Muscle of leg (tissue), 11 donors: ENCODE results near the gene CDKAL1. TPM values are rescaled to one million over a fixed set of nuclear protein-coding genes. Genes with fewer than 3 reads are reported as not detected.

Experiments
- DNase-seq: peaks from one replicate; pipeline ENCODE4 v3.0.0; 2013
- H3K27ac ChIP-seq: one replicate; pipeline ENCODE4 v1.5.1; 2013; ENCODE audit warnings: mild to moderate bottlenecking, low read length, control low read depth
- H3K27me3 ChIP-seq: one replicate; pipeline ENCODE4 v1.6.1; 2013; ENCODE audit warnings: low read length; ENCODE audit not compliant: control insufficient read depth, insufficient read depth
- H3K36me3 ChIP-seq: one replicate; pipeline ENCODE4 v1.6.1; 2013; ENCODE audit warnings: low read length; ENCODE audit not compliant: control insufficient read depth, insufficient read depth
- H3K4me1 ChIP-seq: one replicate; pipeline ENCODE4 v1.6.1; 2013; ENCODE audit warnings: low read length; ENCODE audit not compliant: control insufficient read depth, insufficient read depth
- H3K4me3 ChIP-seq: one replicate; pipeline ENCODE4 v1.5.1; 2013; ENCODE audit warnings: low read length, control low read depth
- H3K9me3 ChIP-seq: replicated peaks from 2 replicates; pipeline ENCODE4 v1.6.1; 2013; ENCODE audit warnings: low read depth, low read length; ENCODE audit not compliant: control insufficient read depth
- WGBS: methylation state at CpG from one replicate; pipeline ENCODE4 v1.1.5; 2013; ENCODE audit warnings: missing lambda C conversion rate; ENCODE audit not compliant: insufficient coverage; 5-methylcytosine and 5-hydroxymethylcytosine counted together
- polyA plus RNA-seq, 8 donors: library from polyadenylated mRNA; unstranded; fragments of 120-200 nt; gene quantifications; one replicate each; pipeline versions ENCODE4 v1.2.1 to v1.2.3, GENCODE V29; 2013; ENCODE audit warnings: inconsistent platforms in 1 of 8, low replicate concordance in 1 of 8; ENCODE audit not compliant: insufficient read length in 8 of 8, insufficient read depth in 1 of 8
- total RNA-seq: library from RNA; stranded (reverse); fragments of 120-200 nt; gene quantifications from one replicate; pipeline ENCODE4 v1.2.4, GENCODE V29; 2013

The CDKAL1 gene
- total and polyA plus RNA-seq, 9 donors: 11.0 to 23.6 (median 13.0) TPM

DNA sequence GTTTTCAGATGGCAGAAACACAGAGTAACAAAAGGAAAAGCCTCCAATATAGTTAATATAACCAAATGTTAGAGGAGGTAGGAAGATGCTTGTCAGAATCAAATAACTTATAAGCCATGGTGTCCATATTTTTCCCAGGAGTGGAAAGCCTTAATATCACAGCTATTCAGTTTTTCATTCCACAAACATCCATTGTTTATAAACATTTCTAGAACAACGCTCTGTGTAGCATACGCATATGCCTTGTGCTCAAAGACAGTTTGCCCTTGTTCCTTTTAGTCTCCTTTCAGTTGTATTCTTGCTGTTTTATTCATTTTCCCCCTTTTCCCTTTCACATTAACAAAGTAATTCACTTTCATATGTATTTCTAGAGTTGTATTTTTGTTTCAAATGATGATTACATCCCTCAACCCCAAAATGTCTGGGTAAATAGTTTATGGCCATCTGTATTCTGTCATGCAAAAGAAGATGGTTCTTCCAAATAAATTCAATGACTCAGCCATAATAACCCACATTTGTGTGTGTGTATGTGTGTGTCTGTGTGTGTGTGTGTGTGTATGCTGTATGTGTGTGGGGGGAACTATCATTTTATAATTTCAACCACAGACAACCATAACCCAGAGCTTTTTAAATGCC is 603.6 kb downstream of the CDKAL1 start:
- H3K4me3 ChIP-seq: no peak overlapping the region
- H3K27ac ChIP-seq: peak overlapping the region; percentile 42
- WGBS: 80% methylated on average over 1 of the region's 2 CpGs
- no peaks in the 10 kb centered on the region for H3K27me3 ChIP-seq
- no peaks in the 10 kb centered on the region for H3K36me3 ChIP-seq
- H3K4me1 ChIP-seq: peaks cover 10% of the 10 kb centered on the region
- no peaks in the 10 kb centered on the region for H3K9me3 ChIP-seq
- peak; percentile 27 for DNase-seq

DNA sequence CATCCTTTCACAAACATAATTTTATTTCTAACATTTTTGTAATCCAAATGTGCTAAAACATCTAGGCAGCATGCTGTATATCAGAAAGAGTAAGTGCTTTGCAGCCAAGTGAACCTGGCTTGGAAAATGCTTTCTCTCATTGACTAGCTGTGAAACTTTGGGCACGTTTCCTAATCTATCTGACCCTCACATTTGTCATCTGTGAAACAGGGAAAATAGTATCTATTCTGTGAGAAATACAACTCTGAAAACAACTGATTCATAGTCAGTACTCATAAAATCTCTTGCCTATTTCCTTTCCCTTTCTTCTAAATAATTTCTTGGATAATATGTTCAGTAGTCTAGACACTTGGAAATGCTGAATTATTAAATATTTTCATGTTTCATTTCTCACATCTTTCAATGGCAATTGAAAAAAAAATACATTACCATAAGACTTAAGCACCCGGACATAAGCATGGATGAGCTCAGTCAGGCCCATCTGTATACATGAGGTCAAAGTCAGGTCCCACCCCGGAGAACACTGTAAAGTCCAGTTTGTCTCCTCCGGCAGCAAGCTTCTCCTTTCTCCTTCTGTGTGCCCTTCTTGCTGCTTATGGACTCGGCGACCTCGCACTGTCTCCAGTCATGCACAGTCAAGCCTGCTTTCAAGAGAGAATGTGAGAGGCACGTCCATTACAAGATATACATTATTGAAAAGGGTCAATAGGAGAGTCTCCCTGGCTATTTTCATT is 604.2 kb downstream of the CDKAL1 start:
- H3K9me3 ChIP-seq: no peaks in the 10 kb centered on the region
- no peak overlapping the region for H3K4me3 ChIP-seq
- WGBS: 33% methylated on average over 1 of the region's 8 CpGs
- DNase-seq: peak; percentile 81
- peak overlapping the region; percentile 42 for H3K27ac ChIP-seq
- H3K27me3 ChIP-seq: no peaks in the 10 kb centered on the region
- peaks cover 5% of the 10 kb centered on the region for H3K4me1 ChIP-seq
- H3K36me3 ChIP-seq: no peaks in the 10 kb centered on the region

DNA sequence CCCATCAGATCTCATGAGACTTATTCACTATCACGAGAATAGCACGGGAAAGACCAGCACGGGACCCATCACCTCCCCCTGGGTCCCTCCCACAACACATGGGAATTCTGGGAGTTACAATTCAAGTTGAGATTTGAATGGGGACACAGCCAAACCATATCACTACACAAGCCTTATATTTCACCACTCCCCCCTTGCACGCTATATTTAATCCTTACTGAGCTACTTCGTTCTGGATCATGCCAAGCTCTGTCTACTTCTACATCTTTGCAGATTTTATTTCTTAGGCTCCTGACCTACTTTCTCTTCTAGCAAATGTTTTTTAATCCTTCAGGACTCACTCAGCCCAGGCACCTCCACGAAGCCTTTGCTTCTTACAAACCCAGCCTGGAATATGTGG is 606.7 kb downstream of the CDKAL1 start:
- Histone ChIP-seq H3K9me3 (no peaks in the 10 kb centered on the region), H3K4me3 (no peak overlapping the region), H3K36me3 (no peaks in the 10 kb centered on the region), H3K27me3 (no peaks in the 10 kb centered on the region), H3K4me1 (peaks cover 2% of the 10 kb centered on the region), H3K27ac (no peak overlapping the region)
- WGBS: 95% methylated on average over 2 of the region's 6 CpGs
- no peak for DNase-seq

DNA sequence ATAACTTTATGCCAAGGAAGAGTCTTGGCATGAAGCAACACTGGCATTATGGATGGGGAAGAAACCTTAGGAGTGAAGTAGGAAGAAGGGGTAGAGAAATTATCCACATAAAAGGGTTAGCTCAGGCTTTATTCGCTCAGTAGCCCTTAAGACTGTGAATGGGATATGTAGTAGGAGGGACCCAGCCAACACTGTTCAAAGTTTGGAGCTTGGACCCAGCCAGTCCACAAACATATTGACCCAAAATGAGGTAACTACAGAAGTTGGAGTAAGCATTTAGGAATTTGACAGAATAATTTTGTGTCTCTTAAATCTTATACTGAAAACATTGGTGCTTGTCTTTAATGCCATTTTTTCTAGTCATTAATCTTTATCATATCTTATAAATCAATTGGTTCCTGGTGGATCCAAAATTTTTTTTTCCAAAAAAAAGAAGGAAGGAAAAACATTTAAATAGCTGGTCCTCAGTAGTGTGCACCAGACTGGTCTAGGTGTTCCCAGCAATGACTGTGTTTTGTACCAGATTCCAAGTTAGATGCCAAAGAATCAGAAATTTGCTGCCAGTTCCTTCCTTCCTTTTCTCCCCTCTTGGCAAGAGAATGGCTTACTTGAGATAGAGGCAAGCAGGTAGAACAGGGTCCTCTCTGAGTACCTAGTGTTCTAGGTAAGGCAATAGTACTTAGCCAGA is 607.5 kb downstream of the CDKAL1 start:
- WGBS: 100% methylated on average over 1 of the region's 1 CpG
- no peaks in the 10 kb centered on the region for H3K27me3 ChIP-seq
- H3K27ac ChIP-seq: no peak overlapping the region
- DNase-seq: no peak
- no peaks in the 10 kb centered on the region for H3K9me3 ChIP-seq
- H3K4me3 ChIP-seq: no peak overlapping the region
- H3K4me1 ChIP-seq: peaks cover 2% of the 10 kb centered on the region
- no peaks in the 10 kb centered on the region for H3K36me3 ChIP-seq

DNA sequence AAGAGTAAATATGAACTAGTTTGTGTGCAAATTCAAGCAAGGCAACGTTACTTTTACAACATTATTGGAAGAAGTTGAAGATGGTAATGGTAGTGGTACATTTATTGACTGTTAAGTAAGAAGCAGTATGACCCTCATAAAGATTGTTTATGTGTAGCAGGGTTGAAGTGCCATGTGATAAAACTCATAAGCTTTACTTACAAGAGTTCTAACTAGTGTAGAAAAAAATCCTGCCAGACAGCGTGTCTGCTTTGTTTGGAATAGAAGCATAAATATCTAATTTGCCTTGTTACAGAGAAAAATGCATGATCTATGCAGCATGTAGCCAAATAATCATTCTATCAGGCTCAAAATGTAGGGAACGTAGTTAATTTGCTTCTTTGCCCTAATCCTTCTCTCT is 608.5 kb downstream of the CDKAL1 start:
- WGBS: no CpG with 5 or more reads among the region's 3 CpGs
- Histone ChIP-seq H3K27ac (no peak overlapping the region), H3K9me3 (no peaks in the 10 kb centered on the region), H3K4me1 (peaks cover 2% of the 10 kb centered on the region), H3K27me3 (no peaks in the 10 kb centered on the region), H3K36me3 (no peaks in the 10 kb centered on the region), H3K4me3 (no peak overlapping the region)
- DNase-seq: no peak

DNA sequence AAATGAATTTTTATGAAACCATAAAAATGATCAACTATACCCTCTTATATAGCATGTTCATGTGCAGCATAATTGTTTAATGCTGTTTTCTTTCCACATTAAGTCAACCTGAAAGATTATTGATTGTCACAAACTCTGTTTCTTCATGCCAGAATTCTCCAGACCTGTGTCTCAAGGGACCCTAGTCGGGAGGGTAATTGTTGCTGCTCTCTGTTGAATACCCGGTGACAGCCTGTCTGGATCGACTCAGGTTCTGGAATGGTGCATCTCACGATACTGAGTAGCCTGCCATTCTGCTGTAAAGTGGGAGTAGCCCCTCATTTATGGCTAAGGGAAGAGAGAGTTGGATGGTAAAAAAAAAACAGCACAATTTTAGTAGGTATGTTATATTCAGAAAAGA is 609.4 kb downstream of the CDKAL1 start:
- 29% methylated on average over 4 of the region's 4 CpGs for WGBS
- no peak overlapping the region for H3K4me3 ChIP-seq
- H3K27me3 ChIP-seq: no peaks in the 10 kb centered on the region
- peaks cover 2% of the 10 kb centered on the region for H3K4me1 ChIP-seq
- H3K9me3 ChIP-seq: no peaks in the 10 kb centered on the region
- no peak for DNase-seq
- no peaks in the 10 kb centered on the region for H3K36me3 ChIP-seq
- H3K27ac ChIP-seq: no peak overlapping the region

DNA sequence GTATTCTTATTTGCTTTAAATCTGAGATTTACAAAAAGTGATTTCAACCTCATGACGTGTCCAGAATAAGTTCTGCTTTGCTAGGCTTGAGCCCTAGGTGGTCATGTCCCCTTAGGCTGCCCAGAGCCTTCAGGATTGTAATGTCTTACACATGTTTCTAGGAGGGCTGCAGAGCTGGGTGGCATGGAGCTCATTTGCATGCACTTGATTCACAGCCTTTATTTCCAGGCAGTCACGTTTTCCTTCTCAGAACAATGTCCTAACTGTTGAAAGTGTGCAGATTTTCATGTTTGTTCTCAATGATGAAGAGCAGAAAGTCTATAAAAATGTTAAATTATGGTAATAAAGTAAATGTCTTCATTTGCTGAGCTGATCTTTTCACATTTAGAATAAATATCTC is 610.7 kb downstream of the CDKAL1 start:
- DNase-seq: no peak
- no peak overlapping the region for H3K27ac ChIP-seq
- H3K4me1 ChIP-seq: no peaks in the 10 kb centered on the region
- WGBS: no CpG with 5 or more reads among the region's 2 CpGs
- no peaks in the 10 kb centered on the region for H3K9me3 ChIP-seq
- H3K36me3 ChIP-seq: no peaks in the 10 kb centered on the region
- no peaks in the 10 kb centered on the region for H3K27me3 ChIP-seq
- H3K4me3 ChIP-seq: no peak overlapping the region

DNA sequence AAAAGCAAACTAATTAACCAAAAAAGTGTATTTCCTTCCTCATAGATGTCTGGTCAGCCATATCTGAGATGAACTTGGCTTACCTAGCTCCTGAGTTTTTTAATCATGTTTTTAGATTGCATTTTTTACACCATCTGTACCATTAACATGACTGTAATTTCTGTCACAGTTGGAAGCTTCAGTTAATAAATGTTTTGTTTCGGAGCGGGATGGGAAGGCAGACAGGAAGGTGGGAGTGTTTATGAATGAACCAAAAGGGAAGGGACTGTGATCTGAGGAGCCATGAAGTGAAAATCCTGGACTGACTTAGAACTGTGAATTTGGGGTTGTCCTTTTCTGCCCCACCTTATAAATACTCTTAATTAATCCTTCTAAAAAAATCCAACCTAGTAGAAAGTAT is 613.7 kb downstream of the CDKAL1 start:
- Histone ChIP-seq H3K27me3 (no peaks in the 10 kb centered on the region), H3K4me1 (no peaks in the 10 kb centered on the region), H3K27ac (no peak overlapping the region), H3K36me3 (no peaks in the 10 kb centered on the region), H3K9me3 (no peaks in the 10 kb centered on the region), H3K4me3 (no peak overlapping the region)
- WGBS: no CpG with 5 or more reads among the region's 2 CpGs
- no peak for DNase-seq

DNA sequence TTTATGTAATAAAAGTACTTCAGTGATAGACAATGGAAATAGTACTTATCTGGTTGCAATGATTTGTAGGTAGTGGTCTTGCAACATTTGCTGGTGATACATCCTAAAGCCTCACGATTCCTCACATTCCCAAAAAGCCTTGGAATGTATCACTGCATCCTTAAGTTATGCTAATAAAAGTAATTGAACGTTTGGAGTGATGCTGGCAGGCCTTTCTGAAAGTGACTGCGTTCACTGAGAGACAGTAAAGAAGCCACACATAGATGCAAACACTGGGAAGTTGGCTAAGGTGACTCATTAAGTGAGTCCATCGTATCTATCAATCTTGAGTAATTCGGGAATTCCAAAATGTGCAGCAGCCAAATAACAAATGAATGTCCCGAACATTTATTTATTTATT is 615.2 kb downstream of the CDKAL1 start:
- H3K4me1 ChIP-seq: no peaks in the 10 kb centered on the region
- no peak overlapping the region for H3K4me3 ChIP-seq
- no peaks in the 10 kb centered on the region for H3K36me3 ChIP-seq
- no peaks in the 10 kb centered on the region for H3K9me3 ChIP-seq
- H3K27ac ChIP-seq: no peak overlapping the region
- no peak for DNase-seq
- no peaks in the 10 kb centered on the region for H3K27me3 ChIP-seq
- 88% methylated on average over 1 of the region's 6 CpGs for WGBS

DNA sequence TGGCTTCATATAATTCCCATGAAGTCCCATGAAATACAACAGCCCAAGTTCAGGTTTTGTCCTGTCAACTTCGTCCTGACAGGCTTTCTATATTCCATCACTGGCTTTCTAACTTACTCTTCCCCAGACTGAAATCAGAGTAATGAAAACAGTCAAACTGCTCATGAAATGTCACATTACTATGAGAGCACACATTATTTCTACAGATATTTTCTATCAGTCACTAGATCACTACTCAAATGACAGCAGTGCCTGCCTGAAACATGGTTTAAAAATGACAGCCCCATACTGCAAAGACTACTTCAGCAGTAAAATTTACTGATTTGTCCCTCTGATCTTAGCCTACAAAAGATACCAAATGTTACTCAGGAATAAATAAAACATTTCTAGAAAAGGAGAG is 616.4 kb downstream of the CDKAL1 start:
- DNase-seq: no peak
- Histone ChIP-seq H3K4me1 (no peaks in the 10 kb centered on the region), H3K4me3 (no peak overlapping the region), H3K9me3 (no peaks in the 10 kb centered on the region), H3K27ac (no peak overlapping the region), H3K27me3 (no peaks in the 10 kb centered on the region), H3K36me3 (no peaks in the 10 kb centered on the region)
- 82% methylated on average over 1 of the region's 1 CpG for WGBS
